DMS79 treated with DMSO at 0.1 percent for 48 hours (cell line): ENCODE measurements around the gene ITGBL1.

Experiments
- DNase-seq: peaks from one replicate; lab custom pipeline; 2025; lab: John Stamatoyannopoulos, UW

ITGBL1 gene, protein sequence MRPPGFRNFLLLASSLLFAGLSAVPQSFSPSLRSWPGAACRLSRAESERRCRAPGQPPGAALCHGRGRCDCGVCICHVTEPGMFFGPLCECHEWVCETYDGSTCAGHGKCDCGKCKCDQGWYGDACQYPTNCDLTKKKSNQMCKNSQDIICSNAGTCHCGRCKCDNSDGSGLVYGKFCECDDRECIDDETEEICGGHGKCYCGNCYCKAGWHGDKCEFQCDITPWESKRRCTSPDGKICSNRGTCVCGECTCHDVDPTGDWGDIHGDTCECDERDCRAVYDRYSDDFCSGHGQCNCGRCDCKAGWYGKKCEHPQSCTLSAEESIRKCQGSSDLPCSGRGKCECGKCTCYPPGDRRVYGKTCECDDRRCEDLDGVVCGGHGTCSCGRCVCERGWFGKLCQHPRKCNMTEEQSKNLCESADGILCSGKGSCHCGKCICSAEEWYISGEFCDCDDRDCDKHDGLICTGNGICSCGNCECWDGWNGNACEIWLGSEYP

DNA sequence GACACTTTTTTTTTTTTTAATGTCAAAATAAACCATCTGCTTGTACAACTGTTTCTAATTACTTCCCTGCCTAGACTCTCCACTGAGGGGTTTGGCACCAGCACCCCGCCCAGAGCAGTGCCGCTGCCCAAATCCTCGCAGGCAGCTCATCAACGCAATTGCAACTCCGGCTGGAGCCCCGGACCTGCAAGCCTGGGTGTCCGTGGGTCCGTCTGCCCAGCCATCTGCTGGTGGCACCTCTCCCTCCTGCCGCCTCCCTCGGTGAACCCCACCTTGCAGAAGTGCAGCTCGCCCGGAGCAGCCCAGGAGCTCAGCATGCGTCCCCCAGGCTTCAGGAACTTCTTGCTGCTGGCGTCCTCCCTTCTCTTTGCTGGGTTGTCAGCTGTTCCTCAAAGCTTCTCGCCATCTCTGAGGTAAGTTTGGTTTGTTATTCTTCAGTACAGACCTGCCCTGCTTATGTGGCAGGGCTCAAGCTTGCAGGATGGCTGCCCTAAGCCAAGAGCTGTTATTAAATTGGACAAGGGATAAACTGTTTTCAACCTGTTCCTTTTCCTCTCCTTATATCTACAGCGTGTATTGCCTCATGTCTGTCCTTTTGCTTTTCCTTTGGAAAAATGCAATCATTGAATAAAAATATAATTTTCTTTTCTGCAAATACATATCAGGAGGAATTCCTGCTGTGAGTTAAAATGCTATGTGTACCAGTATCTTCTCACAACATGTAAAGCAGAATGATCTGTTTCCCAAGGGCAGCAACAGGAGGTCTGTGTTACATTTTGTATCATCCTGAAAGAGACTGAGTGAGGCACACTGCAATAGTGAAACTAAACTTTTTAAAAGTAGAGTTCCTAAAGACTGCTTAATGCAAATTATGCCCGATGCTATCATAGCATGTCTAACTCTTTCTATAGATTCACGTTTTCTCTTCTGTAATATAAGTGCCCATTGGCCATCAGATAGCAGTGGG is at the start of gene ITGBL1:
TSS of gene ITGBL1 (plus strand) at position 157 of the 967 bp plus-strand sequence. CDS start at position 316, 159 bp downstream.
- no peak for DNase-seq

DNA sequence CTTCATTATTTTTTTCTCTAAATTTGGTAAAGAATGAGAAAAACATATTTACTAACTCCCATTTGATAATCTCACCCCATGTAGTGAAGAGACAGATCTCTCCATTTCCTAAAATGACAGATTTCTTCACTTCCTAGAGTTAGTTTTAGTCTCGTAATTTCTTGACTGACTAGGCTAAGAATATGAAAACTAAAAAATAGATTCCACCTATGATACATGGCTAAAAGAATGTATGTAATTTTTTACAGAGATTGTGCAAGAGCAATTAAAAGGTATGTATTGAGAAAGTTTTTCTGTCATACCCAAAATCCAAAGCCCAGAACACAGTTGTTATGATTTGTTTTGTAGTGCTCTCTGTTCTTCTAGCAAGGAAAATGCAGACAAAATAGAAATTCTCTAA is 45.7 kb upstream of the ITGBL1 start:
- no peak for DNase-seq

DNA sequence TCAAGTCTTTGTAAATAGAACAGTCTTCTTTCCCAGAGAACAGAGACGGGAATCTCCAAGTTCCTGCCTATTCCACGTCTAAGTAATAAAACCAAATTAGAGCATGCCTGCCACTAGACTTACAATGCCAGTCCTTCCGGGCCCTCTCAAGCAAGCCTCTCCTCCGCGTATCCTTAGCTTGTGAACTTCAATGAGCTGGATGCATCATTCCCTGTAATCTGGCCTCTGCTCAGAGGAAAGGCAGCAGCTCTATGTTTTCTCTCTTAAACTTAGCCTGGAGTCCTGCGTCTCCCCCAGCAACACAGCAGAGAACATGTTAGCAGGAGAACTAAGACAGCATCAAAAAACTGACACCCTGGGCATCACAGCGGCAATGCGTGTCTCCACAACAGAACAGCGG is 44.3 kb upstream of the ITGBL1 start:
- DNase-seq = peak; percentile 56

DNA sequence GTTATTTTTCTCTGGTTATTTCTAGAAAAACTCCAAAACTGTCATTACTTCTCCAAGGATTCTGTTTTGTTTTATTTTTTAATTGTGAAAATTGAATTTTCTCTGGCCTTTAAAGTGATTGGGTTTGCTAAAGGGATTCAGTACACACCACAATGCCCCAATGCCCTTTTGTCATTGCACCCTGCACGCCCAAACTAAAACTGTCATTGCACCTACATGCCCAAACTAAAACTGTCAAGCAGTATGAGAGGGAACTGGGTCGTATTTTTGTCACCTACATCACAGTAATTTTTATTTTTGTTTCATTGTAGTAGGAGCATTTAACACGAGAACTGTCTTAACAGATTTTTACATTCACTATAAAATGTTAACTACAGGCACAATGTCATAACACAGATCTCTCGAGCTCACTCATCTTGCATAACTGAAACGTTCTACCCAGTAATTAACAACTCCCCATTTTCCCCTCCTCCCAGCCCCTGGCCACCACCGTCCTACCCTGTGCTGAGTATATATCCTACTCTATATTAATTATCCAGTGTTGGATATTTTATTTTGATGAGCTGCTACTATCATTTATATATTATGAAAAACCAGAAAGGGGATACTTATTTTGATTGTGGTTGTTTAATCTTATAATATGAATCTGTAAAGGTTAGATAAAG is 43.4 kb upstream of the ITGBL1 start:
- DNase-seq = no peak

DNA sequence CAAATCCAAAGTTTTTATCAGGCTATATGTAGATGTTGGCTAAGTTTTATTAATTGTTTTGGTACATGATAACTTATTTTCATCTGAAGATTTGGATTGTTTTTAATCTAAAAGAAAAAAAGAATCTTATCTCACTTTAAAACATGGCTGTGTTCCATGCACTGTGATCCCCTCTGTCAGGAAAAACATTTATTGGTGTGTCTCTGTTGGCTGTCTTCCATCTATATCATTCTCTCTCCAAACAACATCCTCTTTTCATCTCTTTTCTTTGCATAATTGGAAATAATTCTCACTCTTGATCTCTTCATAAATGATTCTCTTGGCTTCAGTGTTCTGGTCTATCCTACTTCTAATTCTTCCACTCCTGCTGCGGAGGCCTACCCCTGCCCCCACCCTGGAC is 40.4 kb upstream of the ITGBL1 start:
- no peak for DNase-seq

DNA sequence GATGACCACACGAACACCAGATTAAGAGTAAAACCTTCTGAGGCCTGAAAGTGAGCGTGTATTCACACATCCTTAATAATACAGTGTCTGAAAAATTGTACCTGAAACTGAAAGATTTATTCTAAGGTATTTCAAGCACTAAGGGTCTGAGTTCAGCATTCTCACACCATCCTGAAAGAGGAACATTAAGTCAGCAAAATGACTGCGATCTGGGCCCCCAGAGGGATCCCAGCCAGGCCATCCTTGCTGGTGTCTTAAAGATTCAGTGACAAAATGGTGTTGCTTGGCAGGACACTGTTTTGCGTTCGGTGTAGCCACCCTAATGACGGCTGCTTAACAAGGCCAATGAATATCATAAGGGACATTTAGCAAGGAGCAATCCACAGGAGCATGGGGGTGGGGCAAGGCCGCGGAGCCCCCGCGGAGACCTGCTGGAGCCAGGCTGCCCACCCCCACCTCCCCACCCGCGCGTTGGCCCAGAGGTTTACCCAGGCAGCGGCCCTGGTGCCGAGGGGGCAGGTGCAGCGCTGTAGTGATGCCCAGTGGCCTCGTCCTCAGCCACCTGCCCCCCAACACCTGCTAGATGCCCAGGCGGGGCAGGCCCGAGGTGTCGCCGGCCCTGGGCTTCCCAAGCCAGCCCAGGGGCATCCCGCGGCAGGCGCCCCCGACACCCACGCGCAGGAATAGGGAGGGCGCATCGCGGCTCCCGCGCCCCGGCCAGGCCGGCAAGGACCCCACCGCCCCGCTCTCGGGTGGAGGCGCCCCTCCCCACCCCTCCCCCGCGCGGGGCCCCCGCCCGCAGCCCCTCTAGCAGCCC is 36.9 kb upstream of the ITGBL1 start:
- peak; percentile 93 for DNase-seq

DNA sequence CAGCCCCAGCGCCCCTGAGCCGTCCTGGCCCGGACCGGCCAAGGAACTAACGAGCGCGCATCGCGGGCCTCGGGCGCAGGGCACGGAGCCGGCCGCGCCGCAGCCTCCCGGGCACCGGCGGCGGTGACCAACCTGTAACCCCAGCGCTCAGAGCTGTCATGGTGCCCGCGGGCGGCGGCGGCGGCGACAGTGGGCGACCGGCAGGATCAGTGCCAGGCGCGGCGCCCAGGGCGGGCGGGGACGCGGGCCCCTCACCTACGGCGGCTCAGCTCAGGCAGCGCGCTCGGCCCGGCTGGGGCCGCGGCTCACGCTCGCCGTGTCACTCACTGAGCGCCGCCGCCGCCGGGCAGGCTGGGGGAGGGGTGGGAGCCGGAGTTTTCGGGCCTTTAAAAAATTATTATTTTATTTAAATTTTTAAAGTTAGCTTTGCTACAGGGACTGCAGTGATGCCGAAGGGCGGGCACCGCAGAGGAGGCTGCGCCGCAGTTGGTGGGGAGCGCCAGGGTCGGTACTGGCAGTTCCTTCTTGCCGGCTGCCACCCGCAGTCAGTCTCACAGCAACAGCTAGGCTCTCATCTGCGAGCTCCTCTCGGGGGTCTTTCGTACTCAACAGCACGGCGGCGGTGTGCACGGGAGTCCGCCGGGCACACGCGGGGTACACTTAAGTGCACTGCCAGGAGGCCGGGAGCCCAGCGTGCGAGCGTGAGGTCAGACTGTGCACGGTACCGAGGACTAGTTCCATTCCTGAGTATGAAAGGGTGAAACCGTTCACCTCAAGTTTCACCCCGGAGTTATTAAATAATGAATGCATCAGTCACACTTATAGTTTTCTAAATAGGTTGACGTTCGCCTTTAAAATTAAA is 36.1 kb upstream of the ITGBL1 start, which contains the start of gene NALCN:
TSS of gene NALCN (minus strand) at position 328 of the 862 bp plus-strand sequence. CDS start 17,382 bp downstream, outside the sequence.
- DNase-seq = no peak

DNA sequence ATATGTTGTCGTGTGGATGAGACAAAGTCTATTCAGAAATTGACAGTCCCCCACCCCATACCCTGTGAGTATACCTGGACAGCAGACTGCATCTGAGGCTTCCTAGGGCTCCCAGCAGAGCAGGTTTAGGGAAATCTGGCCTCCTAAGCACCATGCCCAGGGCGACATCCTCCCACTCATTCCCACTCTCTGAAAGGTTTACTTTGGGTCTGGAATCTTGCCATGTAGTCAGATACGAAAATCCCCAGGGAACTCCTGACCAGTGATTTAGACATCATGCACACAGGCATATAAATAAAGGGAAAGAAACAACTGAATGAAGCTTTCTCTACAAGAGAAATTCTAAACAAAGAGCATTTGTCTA is 35.5 kb upstream of the ITGBL1 start:
- peak; percentile 100 for DNase-seq

DNA sequence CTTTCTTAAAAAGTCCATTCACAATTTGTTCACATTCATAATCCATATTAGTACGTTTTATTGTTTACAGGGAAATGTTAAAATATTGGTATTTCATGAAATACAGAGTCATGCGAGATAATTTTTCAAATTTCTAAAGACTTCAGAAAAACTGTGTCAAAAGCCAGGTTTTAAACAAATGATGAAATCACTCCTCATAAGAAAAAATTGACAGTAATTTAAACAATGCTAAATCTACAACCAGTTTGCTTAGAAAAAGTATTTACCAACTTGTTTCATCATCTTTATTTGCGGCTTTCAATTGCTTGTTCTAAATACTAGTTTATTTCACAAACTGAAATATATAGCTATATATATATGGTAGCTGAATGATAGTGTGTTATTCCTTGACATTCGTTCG is 35.0 kb upstream of the ITGBL1 start:
- peak; percentile 76 for DNase-seq

DNA sequence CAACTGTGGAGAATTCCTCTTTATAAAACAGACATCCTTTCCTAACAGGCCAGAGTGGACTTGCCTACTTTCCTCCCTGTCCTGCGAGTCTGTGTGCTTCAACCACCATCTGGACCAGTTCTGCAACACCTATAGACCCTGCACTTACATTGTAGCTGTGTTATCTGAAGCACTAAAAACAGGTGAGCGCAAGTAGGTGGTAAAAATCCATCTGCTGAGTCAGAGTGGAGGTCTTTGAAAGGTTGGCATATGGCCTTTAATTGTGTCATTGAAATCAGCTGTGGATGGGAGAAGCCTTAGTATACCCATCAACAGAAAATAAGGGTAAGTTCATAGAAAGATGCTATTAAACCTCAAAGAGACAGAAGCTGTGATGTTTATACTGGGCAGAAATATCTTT is 28.6 kb upstream of the ITGBL1 start:
- DNase-seq = no peak

DNA sequence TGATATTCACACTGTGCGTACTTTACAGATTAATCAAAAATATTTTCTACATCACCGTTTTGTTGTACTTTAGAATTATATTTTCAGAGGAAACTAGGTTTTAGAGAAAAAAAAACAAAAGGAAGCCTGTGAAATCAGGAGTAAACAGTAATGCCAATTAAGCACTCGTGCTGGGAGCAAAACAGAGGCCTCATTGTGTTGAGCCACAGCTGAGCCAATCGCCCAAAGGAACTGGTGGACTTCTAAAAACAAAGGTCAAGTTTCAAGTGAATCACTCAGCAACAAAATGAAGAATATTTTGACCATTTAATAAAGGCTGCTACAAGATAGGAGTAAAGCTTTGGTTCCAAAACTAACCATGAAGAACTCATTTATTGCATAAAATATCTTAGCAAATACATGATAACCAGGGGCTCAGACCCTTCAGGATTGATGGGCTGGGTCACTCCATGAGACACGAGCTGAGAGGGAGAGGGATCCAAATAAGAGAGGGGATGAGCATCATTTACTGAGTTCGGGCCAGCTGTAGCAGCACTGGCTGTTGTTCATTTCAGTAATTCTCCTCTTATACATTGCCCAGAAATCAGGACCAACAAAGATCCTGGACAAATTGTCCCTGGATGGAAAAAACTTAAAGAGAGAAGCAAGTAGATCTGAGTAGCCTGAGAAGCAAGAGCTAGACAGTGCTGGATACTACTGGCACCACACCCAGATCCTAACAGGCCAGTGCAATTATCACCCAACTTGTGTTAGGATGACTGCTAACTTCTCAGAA is 27.9 kb upstream of the ITGBL1 start:
- no peak for DNase-seq

DNA sequence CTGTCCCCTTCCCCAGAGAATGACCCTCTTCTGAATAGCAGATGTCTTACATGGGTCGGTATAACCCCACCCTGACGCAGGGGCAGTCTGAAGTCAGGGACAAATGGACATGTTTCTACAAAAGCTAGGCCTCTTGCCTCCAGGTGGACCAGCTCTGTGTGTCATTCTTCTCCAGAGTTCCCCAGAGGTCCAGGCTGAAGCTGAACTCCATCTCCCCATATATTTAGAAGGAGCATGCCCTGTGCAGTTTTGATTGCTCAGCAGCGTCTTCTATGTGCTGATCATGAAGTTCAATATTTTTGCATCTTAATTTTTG is 27.4 kb upstream of the ITGBL1 start:
- no peak for DNase-seq

DNA sequence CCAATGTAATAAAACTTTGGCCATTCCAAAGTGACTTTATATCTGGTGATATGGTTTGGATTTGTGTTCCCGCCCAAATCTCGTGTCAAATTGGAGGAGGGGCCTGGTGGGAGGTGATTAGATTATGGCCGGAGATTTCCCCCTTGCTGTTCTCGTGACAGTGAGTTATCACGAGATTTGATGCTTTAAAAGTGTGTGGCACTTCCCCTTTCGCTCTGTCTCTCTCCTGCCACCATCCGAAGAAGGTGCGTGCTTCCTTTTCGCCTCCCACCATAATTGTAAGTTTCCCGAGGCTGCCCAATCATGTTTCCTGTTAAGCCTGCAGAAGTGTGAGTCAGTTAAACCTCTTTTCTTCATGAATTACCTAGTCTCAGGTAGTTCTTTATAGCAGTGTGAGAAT is 26.9 kb upstream of the ITGBL1 start:
- DNase-seq = no peak

DNA sequence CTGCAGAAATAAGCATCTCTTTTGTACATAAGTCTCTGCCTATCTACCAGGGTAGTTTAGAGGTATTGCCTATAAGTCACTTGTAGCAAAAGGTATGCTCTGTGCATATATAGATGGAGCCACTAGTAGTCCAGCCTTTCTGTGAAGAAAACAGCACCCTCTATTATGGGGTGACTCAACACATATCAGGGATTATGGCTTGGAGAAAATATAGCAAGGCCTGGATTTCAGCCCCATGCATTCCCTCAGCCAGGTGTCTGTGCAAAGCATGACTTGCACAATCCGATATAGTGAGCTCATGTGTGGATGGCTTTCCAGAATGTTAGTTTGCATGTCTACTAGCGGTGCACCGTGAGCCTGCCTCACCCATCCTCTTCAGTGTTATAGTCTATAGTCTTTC is 22.7 kb upstream of the ITGBL1 start:
- no peak for DNase-seq

DNA sequence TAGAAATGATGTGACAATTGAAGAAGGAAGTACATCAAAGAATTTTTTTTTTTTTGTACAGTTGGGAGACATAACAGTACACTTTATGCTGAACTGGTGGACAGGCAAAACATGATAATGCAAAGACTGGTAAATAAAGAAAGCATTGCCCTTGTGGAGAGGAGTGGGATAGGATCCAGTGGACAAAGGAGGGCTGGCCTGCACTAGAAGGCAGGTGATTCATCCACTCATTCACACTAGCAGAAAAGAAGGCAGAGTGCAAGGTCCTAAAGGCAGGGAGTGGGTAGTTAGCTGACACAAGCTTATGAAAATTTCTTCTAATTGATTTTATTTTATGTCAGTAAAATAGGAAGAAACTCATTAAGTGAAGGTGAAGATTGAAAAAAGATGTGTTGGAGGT is 18.6 kb upstream of the ITGBL1 start:
- no peak for DNase-seq

DNA sequence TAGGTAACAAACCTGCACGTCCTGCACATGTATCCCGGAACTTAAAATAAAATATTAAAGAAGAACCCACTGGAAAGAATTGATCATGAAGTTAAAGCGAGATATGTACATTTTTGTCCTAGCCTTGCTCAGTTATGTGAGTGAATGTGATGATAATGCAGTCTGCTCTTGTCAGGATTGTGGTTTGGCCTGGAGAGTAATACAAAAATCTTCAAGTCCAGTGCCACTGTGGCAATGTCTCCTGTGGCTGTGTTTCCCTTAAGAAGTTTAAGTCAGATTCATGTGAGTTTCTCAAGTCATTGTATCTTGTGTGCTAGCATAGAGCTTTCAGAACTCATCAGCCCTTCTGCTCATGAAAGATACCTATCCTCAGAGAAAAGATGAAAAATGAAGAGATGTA is 18.0 kb upstream of the ITGBL1 start:
- DNase-seq = no peak

DNA sequence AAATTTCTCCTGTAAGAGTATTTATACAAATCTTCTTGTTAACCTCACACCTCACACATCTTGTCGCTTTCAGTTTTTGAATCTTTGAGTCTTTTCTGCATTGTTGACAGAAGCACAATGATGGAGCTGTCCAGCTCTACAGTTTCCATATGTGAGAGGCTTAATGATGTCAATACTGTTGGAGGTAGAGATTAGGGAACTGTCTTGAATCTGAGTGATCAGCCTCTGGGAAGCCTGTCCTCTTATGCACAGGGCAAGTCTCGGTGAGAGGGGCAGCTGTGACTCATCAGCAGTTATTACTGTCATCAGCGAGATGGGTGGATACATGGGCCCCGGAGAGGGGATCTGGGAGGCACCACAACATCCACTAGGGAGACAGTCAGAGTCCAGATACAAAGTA is 4.6 kb upstream of the ITGBL1 start:
- DNase-seq = no peak

DNA sequence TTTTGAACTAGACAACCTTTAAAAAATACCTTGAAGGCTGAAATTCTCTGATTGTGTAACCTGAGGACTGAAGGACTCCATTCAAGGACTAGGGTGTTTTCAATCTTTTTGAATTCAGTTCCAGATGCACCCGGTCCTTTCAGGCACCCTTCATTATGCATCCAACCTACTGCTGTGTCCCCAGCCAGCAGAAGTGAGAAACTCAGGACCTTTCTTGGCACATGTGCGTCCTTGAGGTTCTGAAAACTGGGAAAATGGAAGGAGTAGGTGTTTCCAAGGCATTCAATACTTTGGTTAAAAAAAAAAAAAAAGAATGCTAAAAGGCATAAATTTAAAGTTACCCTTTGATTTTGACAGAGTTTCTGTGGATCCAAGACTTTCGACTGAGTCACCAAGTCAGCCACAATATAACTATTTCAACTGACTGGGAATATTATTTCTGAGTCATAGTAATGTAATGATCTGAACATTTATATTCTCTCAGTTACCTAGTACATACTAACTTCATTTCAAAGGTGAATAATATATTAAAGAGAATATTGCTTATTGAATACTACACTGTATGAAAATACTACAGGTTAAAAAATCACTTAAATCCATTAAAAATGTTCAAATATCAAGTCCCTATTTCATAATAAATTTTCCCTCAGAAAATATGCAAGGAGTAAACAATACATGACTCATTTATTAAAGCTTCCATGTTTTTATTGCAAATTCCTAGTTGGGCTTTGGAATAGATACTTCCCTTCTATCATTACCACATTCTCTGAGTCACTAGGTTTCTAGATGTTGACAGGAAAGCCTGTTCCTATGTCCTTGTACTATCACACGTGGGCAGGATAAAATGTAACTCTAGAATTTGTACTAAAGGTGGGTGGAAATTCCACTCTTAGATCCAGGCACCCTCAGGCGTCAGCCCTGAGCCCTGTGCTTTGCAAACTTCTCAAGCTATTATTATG is 2.4 kb upstream of the ITGBL1 start:
- no peak for DNase-seq

DNA sequence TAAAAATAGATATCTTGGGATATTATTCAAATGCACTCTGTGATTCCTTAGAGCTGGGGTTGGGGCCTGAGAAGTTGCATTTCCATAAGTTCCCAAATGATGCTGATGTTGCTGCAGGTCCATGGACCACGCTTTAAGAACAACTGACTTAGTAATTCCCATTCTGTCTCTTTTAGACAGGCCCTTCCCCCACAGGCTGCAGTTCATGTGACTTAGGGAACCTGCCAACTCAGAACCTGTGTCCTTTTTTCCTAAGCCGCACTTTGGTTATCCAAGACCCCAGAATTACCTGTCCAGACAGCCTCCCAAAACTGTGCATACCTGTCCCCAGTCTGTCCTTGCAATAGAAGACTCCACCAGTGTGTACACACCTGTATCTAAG is 1.7 kb upstream of the ITGBL1 start:
- no peak for DNase-seq
